GM12801 (cell line): ENCODE measurements around the gene METTL22.

Source experiments
- TF ChIP-seq, protein P1 (sequence below): IDR thresholded peaks from one replicate; pipeline ENCODE4 v1.5.1; 2011; ENCODE audit warnings: control low read depth; ENCODE audit not compliant: insufficient read length; ENCODE audit errors: extremely low read depth

Gene METTL22

DNA sequence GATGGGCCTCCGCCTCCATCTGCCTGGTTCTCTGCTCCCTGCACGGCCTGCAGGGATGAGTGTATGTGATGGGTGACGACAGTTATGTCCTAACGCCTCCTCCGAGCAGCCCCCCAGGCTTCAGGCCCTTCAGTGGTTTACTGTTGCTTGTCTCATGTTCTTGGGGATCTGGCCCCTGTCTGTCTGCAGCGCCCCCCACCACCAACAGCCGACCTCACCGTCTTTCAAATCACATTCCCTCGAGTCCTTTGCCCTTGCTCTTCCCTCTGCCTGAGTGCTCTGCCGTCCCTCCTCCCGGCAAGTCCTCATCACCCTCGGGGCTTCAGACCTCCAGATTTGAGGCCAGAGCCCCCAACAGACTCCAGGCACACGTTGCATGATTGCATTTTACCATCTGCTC, 18.2 kb downstream of the METTL22 start:
- TF ChIP-seq, protein P1, sequence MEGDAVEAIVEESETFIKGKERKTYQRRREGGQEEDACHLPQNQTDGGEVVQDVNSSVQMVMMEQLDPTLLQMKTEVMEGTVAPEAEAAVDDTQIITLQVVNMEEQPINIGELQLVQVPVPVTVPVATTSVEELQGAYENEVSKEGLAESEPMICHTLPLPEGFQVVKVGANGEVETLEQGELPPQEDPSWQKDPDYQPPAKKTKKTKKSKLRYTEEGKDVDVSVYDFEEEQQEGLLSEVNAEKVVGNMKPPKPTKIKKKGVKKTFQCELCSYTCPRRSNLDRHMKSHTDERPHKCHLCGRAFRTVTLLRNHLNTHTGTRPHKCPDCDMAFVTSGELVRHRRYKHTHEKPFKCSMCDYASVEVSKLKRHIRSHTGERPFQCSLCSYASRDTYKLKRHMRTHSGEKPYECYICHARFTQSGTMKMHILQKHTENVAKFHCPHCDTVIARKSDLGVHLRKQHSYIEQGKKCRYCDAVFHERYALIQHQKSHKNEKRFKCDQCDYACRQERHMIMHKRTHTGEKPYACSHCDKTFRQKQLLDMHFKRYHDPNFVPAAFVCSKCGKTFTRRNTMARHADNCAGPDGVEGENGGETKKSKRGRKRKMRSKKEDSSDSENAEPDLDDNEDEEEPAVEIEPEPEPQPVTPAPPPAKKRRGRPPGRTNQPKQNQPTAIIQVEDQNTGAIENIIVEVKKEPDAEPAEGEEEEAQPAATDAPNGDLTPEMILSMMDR: no peak

DNA sequence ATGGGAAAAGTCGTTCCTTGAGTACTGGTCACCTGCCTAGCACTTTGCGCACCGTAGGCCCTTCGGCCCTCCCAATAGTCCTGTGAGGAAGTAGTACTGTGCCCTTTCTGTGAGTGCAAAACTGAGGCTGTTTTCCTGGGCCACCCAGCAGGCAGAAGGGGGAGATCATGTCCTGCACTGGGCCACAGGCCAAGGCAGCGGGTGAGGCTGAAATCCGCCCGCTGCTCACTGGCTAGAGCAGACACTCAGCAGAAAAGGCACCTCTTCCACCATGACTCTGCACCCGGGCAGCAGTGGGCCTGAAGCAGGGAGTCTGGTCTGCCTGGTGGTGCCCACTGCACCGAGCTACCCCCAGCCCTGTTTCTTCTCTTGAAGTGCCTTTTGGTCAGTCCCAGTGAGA, 20.2 kb downstream of the METTL22 start:
- TF ChIP-seq, protein P1: no peak

DNA sequence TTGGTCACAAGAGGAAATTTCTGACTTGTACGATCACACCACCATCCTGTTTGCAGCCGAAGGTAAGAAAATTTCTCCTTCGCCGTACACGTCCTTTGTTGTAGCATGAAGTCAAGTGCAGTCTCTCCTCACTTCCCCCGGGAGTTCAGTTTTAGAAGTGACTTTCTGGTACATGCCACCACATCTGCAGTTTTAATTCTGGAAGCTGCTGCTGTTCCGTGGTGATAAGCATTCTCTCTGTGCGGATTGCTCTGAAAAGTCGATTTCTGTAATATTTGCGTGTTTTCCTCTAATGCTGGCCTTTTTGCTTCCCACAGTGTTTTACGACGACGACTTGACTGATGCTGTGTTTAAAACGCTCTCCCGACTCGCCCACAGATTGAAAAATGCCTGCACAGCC, 20.6 kb downstream of the METTL22 start:
- TF ChIP-seq, protein P1: no peak

DNA sequence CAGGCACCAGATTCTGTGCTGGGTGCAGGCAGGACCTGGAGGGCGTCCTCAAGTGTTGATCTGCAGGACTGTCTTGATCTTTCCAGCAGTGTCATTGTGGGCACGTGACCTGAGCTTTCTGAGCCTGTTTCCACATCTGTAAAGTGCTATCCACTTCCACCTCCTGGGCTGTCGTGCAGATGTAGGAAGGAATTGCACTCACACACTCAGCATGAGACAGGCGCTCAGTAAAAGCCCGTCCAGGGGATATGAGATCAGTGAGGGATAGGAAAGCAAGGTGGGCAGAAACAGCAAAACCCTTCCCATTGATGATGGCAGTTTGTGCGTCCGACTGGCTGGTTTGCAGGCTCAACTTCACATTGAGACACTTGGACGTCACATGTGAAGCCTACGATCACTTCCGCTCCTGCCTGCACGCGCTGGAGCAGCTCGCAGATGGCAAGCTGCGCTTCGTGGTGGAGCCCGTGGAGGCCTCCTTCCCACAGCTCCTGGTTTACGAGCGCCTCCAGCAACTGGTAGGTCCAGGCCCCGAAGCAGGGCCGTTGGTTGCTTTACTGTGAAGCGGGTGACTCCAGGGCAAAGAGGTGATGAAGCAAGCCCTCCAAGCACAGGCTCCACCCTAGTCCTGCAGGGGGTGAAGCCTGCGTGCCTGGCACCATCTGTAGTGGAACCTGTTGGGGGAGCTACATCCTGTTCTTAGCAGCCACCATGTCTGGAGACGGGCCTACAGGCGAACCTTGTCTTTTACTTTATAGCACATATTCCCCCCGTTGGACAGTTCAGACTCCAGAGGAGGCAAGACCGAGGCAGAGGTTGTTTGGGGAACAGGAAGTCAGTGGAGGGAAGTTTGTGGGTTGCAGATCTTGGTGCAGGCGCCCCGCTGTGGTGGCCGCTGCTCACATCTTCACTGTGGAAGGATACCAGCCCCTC, 23.0 kb downstream of the METTL22 start:
- TF ChIP-seq, protein P1: no peak

DNA sequence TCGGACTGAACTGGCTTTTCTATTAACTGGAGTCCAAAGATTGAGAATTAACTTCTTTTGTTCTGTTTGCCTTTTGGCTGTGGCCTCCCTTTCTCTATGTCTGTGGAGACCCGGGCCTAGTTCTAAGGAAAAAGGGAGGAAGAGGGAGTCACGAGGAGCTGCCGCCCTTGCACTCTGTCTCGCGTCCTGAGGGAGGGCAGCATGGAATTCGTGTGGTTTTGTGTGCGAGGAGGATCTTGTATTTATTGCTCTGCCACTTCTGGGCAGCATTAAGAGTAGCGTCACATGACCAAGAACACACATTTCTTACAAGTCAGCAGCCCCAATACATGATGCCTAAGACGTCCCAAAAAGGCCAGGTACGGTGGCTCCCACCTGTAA, 23.6 kb downstream of the METTL22 start:
- TF ChIP-seq, protein P1: no peak

DNA sequence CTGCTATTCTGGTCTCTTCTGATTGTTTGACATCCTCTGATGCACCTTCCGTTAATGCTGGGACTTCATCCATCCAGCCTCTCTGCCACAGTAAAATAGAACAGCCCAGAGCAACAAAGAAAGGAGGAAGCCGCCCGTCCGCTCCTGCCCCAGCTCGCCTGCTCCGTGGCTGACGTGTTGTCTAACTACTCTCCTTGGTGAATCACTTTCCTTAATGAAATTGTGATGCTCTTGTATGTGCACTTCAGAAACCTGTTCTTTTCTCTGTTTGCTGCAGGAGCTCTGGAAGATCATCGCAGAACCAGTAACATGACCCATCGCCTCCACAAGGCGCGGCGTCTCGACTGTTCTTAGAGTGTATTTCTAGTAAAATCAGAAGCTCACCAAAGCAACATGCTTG, 24.3 kb downstream of the METTL22 start:
- TF ChIP-seq, protein P1: no peak

DNA sequence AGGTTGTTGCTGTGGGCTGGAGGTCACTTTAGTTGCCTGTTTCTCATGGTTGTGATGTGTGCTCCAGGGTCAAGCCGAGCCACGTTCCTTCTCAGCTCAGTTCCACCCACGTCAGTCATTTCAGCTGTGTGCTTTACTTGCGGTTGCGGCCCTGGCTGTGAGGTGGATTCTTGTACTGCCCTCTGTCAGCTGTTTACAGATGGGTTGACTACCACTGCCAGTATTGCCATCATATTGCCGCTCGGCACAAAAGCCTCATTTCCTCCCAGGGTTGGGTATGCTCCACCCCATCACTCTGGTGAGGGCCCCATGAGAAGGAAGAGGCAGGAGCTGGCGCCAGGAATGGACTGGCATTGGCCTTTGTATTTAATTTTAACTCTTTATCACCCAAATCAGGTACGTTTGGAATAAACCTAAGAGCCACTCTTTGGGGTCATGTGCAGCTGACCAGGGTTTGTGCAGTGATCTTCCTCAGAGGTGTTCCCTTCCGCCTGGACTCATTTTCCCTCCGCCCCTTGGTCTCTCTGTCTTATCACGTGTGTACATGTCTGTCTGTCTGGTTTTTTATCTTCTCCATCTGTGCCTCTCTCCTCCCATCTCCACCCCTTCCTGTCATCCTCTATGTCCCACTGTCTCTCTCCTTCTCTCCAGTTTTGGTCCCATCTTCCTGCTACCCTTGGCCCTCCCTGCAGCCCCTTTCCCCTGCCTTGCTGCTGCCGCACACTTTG, 25.0 kb downstream of the METTL22 start:
- TF ChIP-seq, protein P1: no peak
